Muscle of arm (tissue), 12 donors: ENCODE results near the gene JTB. TPM values are rescaled to one million over a fixed set of nuclear protein-coding genes. Genes with fewer than 3 reads are reported as not detected.

Experiments used
- DNase-seq: peaks from one replicate; pipeline ENCODE4 v3.0.0-alpha.2; 2013
- polyA plus RNA-seq, 12 donors: library from polyadenylated mRNA; unstranded; fragments of 120-200 nt; gene quantifications; one replicate each; pipeline ENCODE4 v1.2.1, GENCODE V29; 2013; ENCODE audit not compliant: insufficient read length in 12 of 12

Gene JTB
- polyA plus RNA-seq, 12 donors = 58.3 to 90.5 (median 74.0) TPM; not detected in 1

GRCh38 chr1:153936011-153936802, 41.3 kb downstream of the JTB start:
- no peak for DNase-seq

GRCh38 chr1:153934746-153935145, 42.7 kb downstream of the JTB start:
- no peak for DNase-seq

GRCh38 chr1:153933955-153934354, 43.5 kb downstream of the JTB start:
- DNase-seq = no peak

- no peak for DNase-seq
Measured at GRCh38 chr1:153933430-153933829, 44.0 kb downstream of the JTB start.

GRCh38 chr1:153932156-153933131, 45.0 kb downstream of the JTB start:
- DNase-seq = no peak

- no peak for DNase-seq
Measured at GRCh38 chr1:153929981-153930948, 47.2 kb downstream of the JTB start.

GRCh38 chr1:153929426-153929825, 48.0 kb downstream of the JTB start:
- DNase-seq = no peak

GRCh38 chr1:153928791-153929341, 48.6 kb downstream of the JTB start:
- no peak for DNase-seq

- DNase-seq = no peak
Measured at GRCh38 chr1:153928245-153928644, 49.2 kb downstream of the JTB start.

- no peak for DNase-seq
Measured at GRCh38 chr1:153926405-153926804, 51.1 kb downstream of the JTB start.

Other genes starting within 250 kb of the JTB start
- 100 to 1,000 TPM in 1 of 12 donors, 10 to 100 TPM in 11; 34.5 to 239 (median 37.6) TPM for gene INTS3, start 249.6 kb downstream of the JTB start, polyA plus RNA-seq
- gene SLC27A3, start 202.3 kb downstream of the JTB start, polyA plus RNA-seq = 10 to 100 TPM in 11 of 12 donors, not detected in 1; 17.8 to 56.9 (median 19.3) TPM
- 10 to 100 TPM in 11 of 12 donors, not detected in 1; 14.4 to 39.5 (median 18.5) TPM for gene GATAD2B, start 54.7 kb downstream of the JTB start, polyA plus RNA-seq
- gene DENND4B, start 31.0 kb downstream of the JTB start, polyA plus RNA-seq = 10 to 100 TPM in 11 of 12 donors, not detected in 1; 20.5 to 39.0 (median 28.3) TPM
- gene CRTC2, start 19.1 kb downstream of the JTB start, polyA plus RNA-seq = 10 to 100 TPM in 11 of 12 donors, not detected in 1; 18.3 to 48.2 (median 24.3) TPM
- gene SLC39A1, start 14.1 kb downstream of the JTB start, polyA plus RNA-seq = 10 to 100 TPM in 11 of 12 donors, not detected in 1; 33.5 to 57.6 (median 41.6) TPM
- 10 to 100 TPM in 9 of 12 donors, 1 to 10 TPM in 1, not detected in 2; 9.7 to 17.4 (median 12.0) TPM for gene CREB3L4, start 9.8 kb downstream of the JTB start, polyA plus RNA-seq
- 100 to 1,000 TPM in 2 of 12 donors, 10 to 100 TPM in 9, not detected in 1; 68.1 to 152 (median 80.1) TPM for gene RAB13, start 8.7 kb upstream of the JTB start, polyA plus RNA-seq
- 1,000 to 10,000 TPM; 2,545 to 3,821 (median 3,262) TPM for gene RPS27, start 13.1 kb upstream of the JTB start, polyA plus RNA-seq
- under 1 TPM in 3 of 12 donors, not detected in 9; 0.08 to 0.12 (median 0.11) TPM for gene NUP210L, start 177.4 kb upstream of the JTB start, polyA plus RNA-seq
- gene TPM3, start 214.4 kb upstream of the JTB start, polyA plus RNA-seq = 1,000 to 10,000 TPM in 2 of 12 donors, 100 to 1,000 TPM in 10; 450 to 3,111 (median 675) TPM
- gene CFAP141, start 228.7 kb upstream of the JTB start, polyA plus RNA-seq = not detected
- 100 to 1,000 TPM in 10 of 12 donors, 10 to 100 TPM in 2; 94.6 to 468 (median 111) TPM for gene UBAP2L, start 243.3 kb upstream of the JTB start, polyA plus RNA-seq